A549 (cell line): ENCODE results near the gene WTIP.

Source experiments
- BCL3 ChIP-seq: fragments of >200 bp; sonication (Bioruptor Twin); formaldehyde crosslinking; IDR thresholded peaks from 3 replicates; pipeline ENCODE4 v1.6.1; 2016
- EP300 ChIP-seq, 2 experiments: fragments of >200 bp; sonication (Bioruptor Twin); formaldehyde crosslinking; IDR thresholded peaks; 2 replicates in 1 of 2; 3 replicates in 1 of 2; pipeline ENCODE4 v1.6.1; 2016 to 2017
- FOSB ChIP-seq: fragments of 250-450 bp; sonication (Bioruptor Pico); IDR thresholded peaks from 2 replicates; pipeline ENCODE4 v1.5.0; 2020; ENCODE audit warnings: mild to moderate bottlenecking, moderate library complexity
- FOSL2 ChIP-seq, 2 experiments: fragments of 450-650 bp in 1 of 2; fragments of >200 bp in 1 of 2; sonication (Bioruptor Twin) in 1 of 2; formaldehyde crosslinking; IDR thresholded peaks; 2 replicates each; pipeline versions ENCODE4 v1.5.0 to v1.6.1; 2016 to 2020; ENCODE audit warnings: mild to moderate bottlenecking in 1 of 2, moderate library complexity in 1 of 2
- GATA3 ChIP-seq: IDR thresholded peaks from 2 replicates; pipeline ENCODE4 v1.6.1; 2012; ENCODE audit warnings: borderline replicate concordance
- JUN ChIP-seq, 2 experiments: fragments of >200 bp; sonication (Bioruptor Twin); formaldehyde crosslinking; IDR thresholded peaks; 2 replicates in 1 of 2; 3 replicates in 1 of 2; pipeline ENCODE4 v1.6.1; 2016 to 2017
- MAX ChIP-seq: IDR thresholded peaks from 2 replicates; pipeline ENCODE4 v1.6.1; 2012
- MAZ ChIP-seq: fragments of 150-350 bp; IDR thresholded peaks from 2 replicates; pipeline ENCODE4 v1.6.1; 2014; ENCODE audit warnings: antibody characterized with exemption, low read depth, low read length, borderline replicate concordance
- PHF8 ChIP-seq: fragments of 200-600 bp; sonication (generic); IDR thresholded peaks from 2 replicates; pipeline ENCODE4 v1.6.1; 2016; ENCODE audit warnings: low read depth, mild to moderate bottlenecking, antibody characterized with exemption, moderate library complexity, borderline replicate concordance
- POLR2A ChIP-seq: IDR thresholded peaks from 2 replicates; pipeline ENCODE4 v1.6.1; 2012; ENCODE audit warnings: mild to moderate bottlenecking, low read length
- RCOR1 ChIP-seq: fragments of 150-350 bp; IDR thresholded peaks from 2 replicates; pipeline ENCODE4 v1.6.1; 2014; ENCODE audit warnings: antibody characterized with exemption, low read length, low read depth
- SMC3 ChIP-seq: fragments of >200 bp; sonication (Bioruptor Twin); formaldehyde crosslinking; IDR thresholded peaks from 3 replicates; pipeline ENCODE4 v1.6.1; 2018; ENCODE audit warnings: inconsistent platforms
- TF ChIP-seq, protein P1 (sequence below): fragments of >200 bp; sonication (Bioruptor Twin); formaldehyde crosslinking; IDR thresholded peaks from 3 replicates; pipeline ENCODE4 v1.5.1; 2016
- TF ChIP-seq, protein P2 (sequence below): fragments of 450-650 bp; IDR thresholded peaks from 2 replicates; pipeline ENCODE4 v1.6.1; 2014; ENCODE audit warnings: antibody characterized with exemption

DNA sequence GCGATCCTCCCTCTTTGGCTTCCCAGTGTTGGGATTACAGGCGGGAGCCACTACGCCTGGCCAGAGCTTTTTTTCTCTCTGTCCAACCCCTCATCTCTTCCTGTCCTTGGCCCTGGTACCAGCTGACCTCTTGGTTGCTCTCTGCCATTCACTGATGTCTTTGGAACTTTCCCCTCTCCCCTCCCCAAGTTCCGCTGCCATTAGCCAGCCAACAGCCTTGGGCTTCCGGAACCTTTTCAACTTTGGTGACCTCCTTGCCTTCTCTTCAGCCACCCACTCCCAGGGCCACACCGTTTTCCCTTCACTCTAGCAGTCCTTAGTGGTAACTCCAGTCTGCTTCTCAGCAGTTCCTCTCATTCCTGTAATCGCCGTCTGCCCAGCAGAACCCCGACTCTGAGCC is 4.3 kb downstream of the WTIP start:
- no peak for TF ChIP-seq MAX
- no peak for TF ChIP-seq EP300 (IDR thresholded peaks at IDR 0.05)
- TF ChIP-seq, protein P1, sequence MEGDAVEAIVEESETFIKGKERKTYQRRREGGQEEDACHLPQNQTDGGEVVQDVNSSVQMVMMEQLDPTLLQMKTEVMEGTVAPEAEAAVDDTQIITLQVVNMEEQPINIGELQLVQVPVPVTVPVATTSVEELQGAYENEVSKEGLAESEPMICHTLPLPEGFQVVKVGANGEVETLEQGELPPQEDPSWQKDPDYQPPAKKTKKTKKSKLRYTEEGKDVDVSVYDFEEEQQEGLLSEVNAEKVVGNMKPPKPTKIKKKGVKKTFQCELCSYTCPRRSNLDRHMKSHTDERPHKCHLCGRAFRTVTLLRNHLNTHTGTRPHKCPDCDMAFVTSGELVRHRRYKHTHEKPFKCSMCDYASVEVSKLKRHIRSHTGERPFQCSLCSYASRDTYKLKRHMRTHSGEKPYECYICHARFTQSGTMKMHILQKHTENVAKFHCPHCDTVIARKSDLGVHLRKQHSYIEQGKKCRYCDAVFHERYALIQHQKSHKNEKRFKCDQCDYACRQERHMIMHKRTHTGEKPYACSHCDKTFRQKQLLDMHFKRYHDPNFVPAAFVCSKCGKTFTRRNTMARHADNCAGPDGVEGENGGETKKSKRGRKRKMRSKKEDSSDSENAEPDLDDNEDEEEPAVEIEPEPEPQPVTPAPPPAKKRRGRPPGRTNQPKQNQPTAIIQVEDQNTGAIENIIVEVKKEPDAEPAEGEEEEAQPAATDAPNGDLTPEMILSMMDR: no peak
- no peak for TF ChIP-seq JUN (IDR thresholded peaks at IDR 0.05)
- TF ChIP-seq GATA3: no peak
- no peak for TF ChIP-seq RCOR1
- no peak for TF ChIP-seq POLR2A
- TF ChIP-seq BCL3: no peak
- TF ChIP-seq FOSB (CRISPR knock-in tag): no peak
- TF ChIP-seq, protein P2, sequence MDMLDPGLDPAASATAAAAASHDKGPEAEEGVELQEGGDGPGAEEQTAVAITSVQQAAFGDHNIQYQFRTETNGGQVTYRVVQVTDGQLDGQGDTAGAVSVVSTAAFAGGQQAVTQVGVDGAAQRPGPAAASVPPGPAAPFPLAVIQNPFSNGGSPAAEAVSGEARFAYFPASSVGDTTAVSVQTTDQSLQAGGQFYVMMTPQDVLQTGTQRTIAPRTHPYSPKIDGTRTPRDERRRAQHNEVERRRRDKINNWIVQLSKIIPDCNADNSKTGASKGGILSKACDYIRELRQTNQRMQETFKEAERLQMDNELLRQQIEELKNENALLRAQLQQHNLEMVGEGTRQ: no peak
- no peak for TF ChIP-seq FOSL2 (IDR thresholded peaks at IDR 0.05)
- no peak for TF ChIP-seq FOSL2 (CRISPR knock-in tag; IDR thresholded peaks at IDR 0.05)
- TF ChIP-seq MAZ: no peak
- no peak for TF ChIP-seq PHF8
- TF ChIP-seq SMC3: no peak
